ENCODE data around the gene PHYHD1.

PHYHD1 gene

GRCh38 chr9:128986671-128987070, 65.9 kb downstream of the PHYHD1 start:
- no peak for DNase-seq

GRCh38 chr9:128987805-128988204, 67.0 kb downstream of the PHYHD1 start:
- DNase-seq: no peak
